ENCODE measurements around the gene ST8SIA5.

- no peak for TF ChIP-seq ETV6 (CRISPR knock-in tag; IDR thresholded peaks at IDR 0.05)
- TF ChIP-seq, protein P1, sequence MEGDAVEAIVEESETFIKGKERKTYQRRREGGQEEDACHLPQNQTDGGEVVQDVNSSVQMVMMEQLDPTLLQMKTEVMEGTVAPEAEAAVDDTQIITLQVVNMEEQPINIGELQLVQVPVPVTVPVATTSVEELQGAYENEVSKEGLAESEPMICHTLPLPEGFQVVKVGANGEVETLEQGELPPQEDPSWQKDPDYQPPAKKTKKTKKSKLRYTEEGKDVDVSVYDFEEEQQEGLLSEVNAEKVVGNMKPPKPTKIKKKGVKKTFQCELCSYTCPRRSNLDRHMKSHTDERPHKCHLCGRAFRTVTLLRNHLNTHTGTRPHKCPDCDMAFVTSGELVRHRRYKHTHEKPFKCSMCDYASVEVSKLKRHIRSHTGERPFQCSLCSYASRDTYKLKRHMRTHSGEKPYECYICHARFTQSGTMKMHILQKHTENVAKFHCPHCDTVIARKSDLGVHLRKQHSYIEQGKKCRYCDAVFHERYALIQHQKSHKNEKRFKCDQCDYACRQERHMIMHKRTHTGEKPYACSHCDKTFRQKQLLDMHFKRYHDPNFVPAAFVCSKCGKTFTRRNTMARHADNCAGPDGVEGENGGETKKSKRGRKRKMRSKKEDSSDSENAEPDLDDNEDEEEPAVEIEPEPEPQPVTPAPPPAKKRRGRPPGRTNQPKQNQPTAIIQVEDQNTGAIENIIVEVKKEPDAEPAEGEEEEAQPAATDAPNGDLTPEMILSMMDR (IDR thresholded peaks at IDR 0.05), result no peak
- TF ChIP-seq, protein P2, sequence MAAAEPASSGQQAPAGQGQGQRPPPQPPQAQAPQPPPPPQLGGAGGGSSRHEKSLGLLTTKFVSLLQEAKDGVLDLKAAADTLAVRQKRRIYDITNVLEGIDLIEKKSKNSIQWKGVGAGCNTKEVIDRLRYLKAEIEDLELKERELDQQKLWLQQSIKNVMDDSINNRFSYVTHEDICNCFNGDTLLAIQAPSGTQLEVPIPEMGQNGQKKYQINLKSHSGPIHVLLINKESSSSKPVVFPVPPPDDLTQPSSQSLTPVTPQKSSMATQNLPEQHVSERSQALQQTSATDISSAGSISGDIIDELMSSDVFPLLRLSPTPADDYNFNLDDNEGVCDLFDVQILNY (CRISPR knock-in tag; IDR thresholded peaks at IDR 0.05), result no peak
- TF ChIP-seq, protein P3, sequence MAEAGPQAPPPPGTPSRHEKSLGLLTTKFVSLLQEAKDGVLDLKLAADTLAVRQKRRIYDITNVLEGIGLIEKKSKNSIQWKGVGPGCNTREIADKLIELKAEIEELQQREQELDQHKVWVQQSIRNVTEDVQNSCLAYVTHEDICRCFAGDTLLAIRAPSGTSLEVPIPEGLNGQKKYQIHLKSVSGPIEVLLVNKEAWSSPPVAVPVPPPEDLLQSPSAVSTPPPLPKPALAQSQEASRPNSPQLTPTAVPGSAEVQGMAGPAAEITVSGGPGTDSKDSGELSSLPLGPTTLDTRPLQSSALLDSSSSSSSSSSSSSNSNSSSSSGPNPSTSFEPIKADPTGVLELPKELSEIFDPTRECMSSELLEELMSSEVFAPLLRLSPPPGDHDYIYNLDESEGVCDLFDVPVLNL (CRISPR knock-in tag; IDR thresholded peaks at IDR 0.05; ENCODE audit: borderline replicate concordance, low read depth), result no peak
- TF ChIP-seq, protein P4, sequence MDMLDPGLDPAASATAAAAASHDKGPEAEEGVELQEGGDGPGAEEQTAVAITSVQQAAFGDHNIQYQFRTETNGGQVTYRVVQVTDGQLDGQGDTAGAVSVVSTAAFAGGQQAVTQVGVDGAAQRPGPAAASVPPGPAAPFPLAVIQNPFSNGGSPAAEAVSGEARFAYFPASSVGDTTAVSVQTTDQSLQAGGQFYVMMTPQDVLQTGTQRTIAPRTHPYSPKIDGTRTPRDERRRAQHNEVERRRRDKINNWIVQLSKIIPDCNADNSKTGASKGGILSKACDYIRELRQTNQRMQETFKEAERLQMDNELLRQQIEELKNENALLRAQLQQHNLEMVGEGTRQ (CRISPR knock-in tag; IDR thresholded peaks at IDR 0.05), result no peak
Measured at GRCh38 chr18:46712406-46712805, 44.4 kb downstream of the ST8SIA5 start.
